NCI-H1930 (cell line): ENCODE results near the gene XPNPEP2.

Experiments
- DNase-seq, 2 experiments: peaks; one replicate each; lab custom pipeline; 2025; lab: John Stamatoyannopoulos, UW

Gene XPNPEP2

GRCh38 chrX:129800186-129800585, 61.4 kb downstream of the XPNPEP2 start:
- no peak for DNase-seq

- DNase-seq = no peak
Observed at GRCh38 chrX:129802863-129803262, 64.1 kb downstream of the XPNPEP2 start.

GRCh38 chrX:129804806-129805205, 66.0 kb downstream of the XPNPEP2 start:
- no peak for DNase-seq

- DNase-seq = no peak
Observed at GRCh38 chrX:129808158-129808828, 69.5 kb downstream of the XPNPEP2 start.

- DNase-seq = no peak
Observed at GRCh38 chrX:129808829-129809796, 70.3 kb downstream of the XPNPEP2 start.

- DNase-seq = no peak
Observed at GRCh38 chrX:129813662-129814368, 75.0 kb downstream of the XPNPEP2 start.

- no peak for DNase-seq
Observed at GRCh38 chrX:129818123-129818522, 79.3 kb downstream of the XPNPEP2 start.
